T-cell (primary cell): ENCODE results near the gene ETS2. TPM values are rescaled to one million over a fixed set of nuclear protein-coding genes. Genes with fewer than 3 reads are reported as not detected.

ENCODE experiments used
- ATAC-seq, 4 experiments: fragments of 200-7000 bp in 3 of 4; fragments of 150-1000 bp in 1 of 4; cut with Tn5 transposase; replicated peaks in 1 of 4; 1 replicate in 3 of 4; 2 replicates in 1 of 4; pipeline ENCODE4 v1.10.0; 2021; ENCODE audit warnings: moderate library complexity in 3 of 4, mild to moderate bottlenecking in 2 of 4, moderate number of reproducible peaks in 1 of 4
- CTCF ChIA-PET, 2 donors: fragments of 300-600 bp; sonication (Branson Sonifier 250); formaldehyde crosslinking; loops; one replicate each; lab custom pipeline; 2022; ENCODE audit warnings: antibody characterized with exemption in 2 of 2; lab: Charles Lee
- POLR2A ChIA-PET, 2 donors: fragments of 300-600 bp; sonication (Branson Sonifier 250); formaldehyde crosslinking; loops; one replicate each; lab custom pipeline; 2022; ENCODE audit warnings: antibody characterized with exemption in 2 of 2; lab: Charles Lee
- DNase-seq, 35 experiments: peaks; one replicate each; pipeline versions ENCODE4 v3.0.0 to v3.0.0-alpha.2; 2013 to 2023
- H3K27ac ChIP-seq: one replicate; pipeline ENCODE4 v1.5.1; 2013; ENCODE audit warnings: low read length
- H3K27me3 ChIP-seq, 2 experiments: replicated peaks in 1 of 2; 1 replicate in 1 of 2; 2 replicates in 1 of 2; pipeline versions ENCODE4 v1.6.1 to v1.7.0; 2013; ENCODE audit warnings: low read length in 1 of 2, mixed read lengths in 1 of 2; ENCODE audit not compliant: control insufficient read depth in 2 of 2, insufficient read depth in 2 of 2; ENCODE audit errors: extremely low read depth in 1 of 2
- H3K36me3 ChIP-seq, 2 donors: 1 replicate in 1 of 2; 2 replicates in 1 of 2; pipeline versions ENCODE4 v1.6.1 to v1.7.0; 2013; ENCODE audit warnings: low read length in 1 of 2; ENCODE audit not compliant: control insufficient read depth in 2 of 2, insufficient read depth in 1 of 2; ENCODE audit errors: extremely low read depth in 1 of 2
- H3K4me1 ChIP-seq, 2 experiments: 1 replicate in 1 of 2; 2 replicates in 1 of 2; pipeline versions ENCODE4 v1.6.1 to v1.7.0; 2013; ENCODE audit warnings: low read length in 2 of 2, mixed read lengths in 1 of 2; ENCODE audit not compliant: insufficient read depth in 2 of 2, control insufficient read depth in 1 of 2; ENCODE audit errors: extremely low read depth in 1 of 2
- H3K4me3 ChIP-seq, 2 donors: 1 replicate in 1 of 2; 2 replicates in 1 of 2; pipeline versions ENCODE4 v1.5.1 to v1.7.0; 2013; ENCODE audit warnings: mild to moderate bottlenecking in 2 of 2, low read length in 1 of 2, moderate library complexity in 1 of 2; ENCODE audit not compliant: control insufficient read depth in 1 of 2; ENCODE audit errors: extremely low read depth in 1 of 2
- H3K9me3 ChIP-seq: 2 replicates; pipeline ENCODE4 v1.7.0; 2013
- H3K27ac Mint-ChIP-seq, 2 donors: one replicate each; pipeline ENCODE4 v1.8.0; 2020 to 2021; ENCODE audit warnings: mild to moderate bottlenecking in 2 of 2, mixed read lengths in 2 of 2
- H3K27me3 Mint-ChIP-seq, 2 donors: one replicate each; pipeline ENCODE4 v1.8.0; 2021 to 2022; ENCODE audit warnings: mixed read lengths in 2 of 2
- H3K36me3 Mint-ChIP-seq: one replicate; pipeline ENCODE4 v1.8.0; 2021; ENCODE audit warnings: mixed read lengths
- H3K4me1 Mint-ChIP-seq, 3 donors: one replicate each; pipeline ENCODE4 v1.8.0; 2020 to 2022; ENCODE audit warnings: mixed read lengths in 3 of 3, mild to moderate bottlenecking in 1 of 3
- H3K4me3 Mint-ChIP-seq, 3 donors: one replicate each; pipeline ENCODE4 v1.8.0; 2020 to 2022; ENCODE audit warnings: mild to moderate bottlenecking in 3 of 3, mixed read lengths in 3 of 3, moderate library complexity in 3 of 3
- H3K9me3 Mint-ChIP-seq, 3 donors: one replicate each; pipeline ENCODE4 v1.8.0; 2020 to 2022; ENCODE audit warnings: mixed read lengths in 3 of 3
- WGBS: methylation state at CpG from one replicate; pipeline ENCODE4 v1.1.5; 2013; ENCODE audit warnings: missing lambda C conversion rate; ENCODE audit not compliant: insufficient coverage; 5-methylcytosine and 5-hydroxymethylcytosine counted together
- total RNA-seq, 35 experiments: library from RNA in 6 of 35; stranded (reverse) in 6 of 35; fragments of 120-200 nt in 1 of 35; gene quantifications; one replicate each; pipeline versions ENCODE4 v1.2.1 to v1.2.4 and lab custom pipeline; 2013 to 2026

Gene ETS2
- total RNA-seq, 5 donors from 2014 or later (not counting 1 experiment from before 2014, with no cell fraction given): 12.3 to 17.3 (median 16.5) TPM

DNA sequence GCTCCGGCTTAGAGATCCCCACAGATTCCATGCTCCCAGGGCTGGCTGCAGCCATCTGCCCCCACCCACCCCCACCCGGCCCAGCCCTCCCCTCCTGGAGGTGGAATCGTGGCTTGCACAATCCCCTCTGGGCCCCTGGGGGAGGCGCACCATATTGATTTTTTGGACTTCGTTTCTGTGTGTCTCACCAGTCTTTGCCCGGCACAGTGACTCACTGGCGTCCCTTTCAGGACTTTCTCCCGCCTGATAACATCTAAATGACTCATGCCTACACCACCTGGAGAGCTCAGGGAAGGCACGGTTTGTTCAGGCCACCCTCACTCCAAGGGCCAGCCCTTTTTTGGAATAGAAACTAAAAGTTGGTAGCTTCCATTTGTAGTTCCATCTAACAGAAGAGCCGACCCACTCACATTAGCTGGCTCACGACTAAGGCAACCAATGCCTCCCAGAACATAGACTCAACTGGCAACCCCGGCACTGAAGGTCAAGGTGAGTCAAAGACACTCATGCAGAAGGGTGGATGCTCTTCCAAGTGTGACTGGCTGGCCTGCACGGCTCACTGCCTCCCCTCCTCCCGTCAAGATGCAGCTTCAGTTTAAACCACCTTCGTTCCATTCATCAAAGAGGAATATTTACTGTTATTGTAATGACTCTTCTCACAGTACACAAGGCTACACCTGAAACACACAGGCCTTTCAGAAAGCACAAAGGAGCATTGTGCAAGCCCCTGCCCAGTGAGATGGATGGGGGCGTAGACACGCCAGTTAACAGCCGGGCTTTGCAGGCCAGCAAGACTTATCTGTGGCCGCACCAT, 18.1 kb upstream of the ETS2 start:
- Mint-ChIP-seq H3K27ac (no peak overlapping the region), H3K4me1 (peaks cover 6 to 8% (median 6%) of the 10 kb centered on the region in 3 donors), H3K27me3 (no peaks in the 10 kb centered on the region), H3K9me3 (peaks cover 0 to 5% (median 2%) of the 10 kb centered on the region in 3 donors), H3K4me3 (no peak overlapping the region), H3K36me3 (peaks cover 3% of the 10 kb centered on the region)
- no peaks in the 10 kb centered on the region for H3K36me3 ChIP-seq
- no peaks in the 10 kb centered on the region for H3K4me1 ChIP-seq
- DNase-seq (no peak), ATAC-seq (no peak)
- CTCF ChIA-PET: interaction anchor here in 1 of 2 donors (0.5 kb wide), 1 partner anchor 19 kb away, joined by 3 read pairs; no protein-coding TSS in a partner anchor
- H3K27ac ChIP-seq: no peak overlapping the region
- POLR2A ChIA-PET: no interaction called here
- no peak overlapping the region for H3K4me3 ChIP-seq
- no peaks in the 10 kb centered on the region for H3K9me3 ChIP-seq
- H3K27me3 ChIP-seq: peaks cover 0 to 10% of the 10 kb centered on the region in 2 experiments
- 76% methylated on average over 7 of the region's 19 CpGs for WGBS

DNA sequence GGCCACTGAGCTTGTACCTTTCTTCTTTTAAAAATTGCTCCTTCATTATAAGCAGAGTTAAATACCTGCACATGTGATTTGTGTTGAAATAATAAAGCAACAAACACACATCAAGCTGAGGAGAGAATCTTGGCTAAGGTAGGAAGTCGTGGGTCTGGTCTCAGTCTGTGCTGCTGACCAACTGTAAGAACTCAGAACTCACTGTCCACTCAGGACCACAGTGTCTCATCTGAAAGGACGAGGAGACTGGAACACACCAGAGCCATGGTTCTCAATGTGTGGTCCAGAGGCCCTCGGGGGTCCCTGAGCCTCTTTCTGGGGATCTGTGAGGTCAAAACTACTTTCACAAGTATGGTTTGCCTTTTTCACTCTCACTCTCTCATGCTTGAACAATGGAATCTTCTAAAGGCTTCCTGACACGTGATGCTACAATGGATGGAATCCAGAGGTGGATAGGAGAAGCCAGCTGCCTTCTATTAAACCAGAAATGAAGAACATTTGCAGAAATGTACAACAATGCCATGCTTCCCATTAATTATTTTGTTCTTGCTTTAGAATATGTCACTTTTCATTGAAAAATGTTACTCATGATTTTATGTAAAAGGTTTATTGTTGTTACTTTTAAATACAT, 17.3 kb upstream of the ETS2 start:
- H3K27ac Mint-ChIP-seq: no peak overlapping the region
- H3K36me3 Mint-ChIP-seq: no peaks in the 10 kb centered on the region
- CTCF ChIA-PET: no interaction called here
- POLR2A ChIA-PET: no interaction called here
- 68% methylated on average over 2 of the region's 4 CpGs for WGBS
- no peak overlapping the region for H3K27ac ChIP-seq
- no peak for DNase-seq
- no peak overlapping the region for H3K4me3 ChIP-seq
- H3K27me3 ChIP-seq: peaks cover 0 to 10% of the 10 kb centered on the region in 2 experiments
- H3K4me1 ChIP-seq: no peaks in the 10 kb centered on the region
- H3K9me3 Mint-ChIP-seq: no peaks in the 10 kb centered on the region
- H3K4me1 Mint-ChIP-seq: peaks cover 6 to 8% (median 6%) of the 10 kb centered on the region in 3 donors
- ATAC-seq: no peak
- no peaks in the 10 kb centered on the region for H3K36me3 ChIP-seq
- H3K4me3 Mint-ChIP-seq: no peak overlapping the region
- no peaks in the 10 kb centered on the region for H3K27me3 Mint-ChIP-seq
- H3K9me3 ChIP-seq: no peaks in the 10 kb centered on the region

DNA sequence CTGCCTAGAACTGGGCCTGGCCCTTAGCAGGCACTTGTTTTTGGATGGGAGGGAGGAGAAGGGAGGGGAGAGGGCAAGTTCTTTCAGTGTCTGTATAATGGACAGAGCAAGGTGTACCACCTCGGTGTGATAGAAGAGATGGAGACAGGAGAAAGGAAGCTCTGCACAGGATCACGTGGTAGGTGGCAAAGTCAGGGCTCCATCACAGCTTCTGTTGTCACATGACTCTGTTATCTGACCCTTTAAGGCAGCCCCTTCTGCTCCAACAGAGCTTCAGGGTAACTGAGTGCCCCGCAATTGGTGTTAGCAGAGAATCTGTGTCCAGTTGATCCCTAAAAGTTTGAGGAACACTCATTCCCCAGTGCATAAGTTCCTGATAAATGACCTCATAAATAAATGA, 16.5 kb upstream of the ETS2 start:
- peaks cover 6 to 8% (median 6%) of the 10 kb centered on the region in 3 donors for H3K4me1 Mint-ChIP-seq
- no peaks in the 10 kb centered on the region for H3K4me1 ChIP-seq
- no peaks in the 10 kb centered on the region for H3K9me3 Mint-ChIP-seq
- H3K36me3 ChIP-seq: no peaks in the 10 kb centered on the region
- H3K4me3 ChIP-seq: no peak overlapping the region
- H3K9me3 ChIP-seq: no peaks in the 10 kb centered on the region
- H3K27ac ChIP-seq: no peak overlapping the region
- H3K27me3 Mint-ChIP-seq: no peaks in the 10 kb centered on the region
- POLR2A ChIA-PET: no interaction called here
- no peak overlapping the region for H3K4me3 Mint-ChIP-seq
- no peak for ATAC-seq
- 86% methylated on average over 1 of the region's 3 CpGs for WGBS
- CTCF ChIA-PET: no interaction called here
- peaks cover 0 to 10% of the 10 kb centered on the region in 2 experiments for H3K27me3 ChIP-seq
- no peak for DNase-seq
- no peak overlapping the region for H3K27ac Mint-ChIP-seq
- no peaks in the 10 kb centered on the region for H3K36me3 Mint-ChIP-seq

DNA sequence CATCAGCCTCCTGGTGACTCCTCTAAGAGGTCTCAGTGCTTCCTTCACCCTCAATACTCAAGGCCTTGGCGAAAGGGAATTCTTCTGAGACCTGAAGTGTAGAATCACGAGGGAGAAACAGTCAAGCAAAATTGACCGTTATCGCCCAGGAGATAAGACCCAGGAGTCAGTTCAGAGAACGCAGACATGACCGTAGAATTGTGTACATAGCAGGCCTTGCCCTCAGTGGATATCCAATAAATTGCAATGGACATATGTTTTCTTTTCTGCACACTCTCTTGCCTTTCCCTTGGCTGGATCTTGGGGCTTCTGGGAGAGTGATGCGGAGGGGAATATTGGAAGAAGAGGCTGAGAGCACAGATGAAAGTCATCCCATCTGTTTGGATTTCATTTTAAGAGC, 15.7 kb upstream of the ETS2 start:
- DNase-seq: no peak
- no peak for ATAC-seq
- no peaks in the 10 kb centered on the region for H3K36me3 ChIP-seq
- CTCF ChIA-PET: no interaction called here
- no peak overlapping the region for H3K27ac ChIP-seq
- H3K27ac Mint-ChIP-seq: no peak overlapping the region
- no peaks in the 10 kb centered on the region for H3K36me3 Mint-ChIP-seq
- H3K27me3 Mint-ChIP-seq: no peaks in the 10 kb centered on the region
- no peaks in the 10 kb centered on the region for H3K4me1 ChIP-seq
- 100% methylated on average over 3 of the region's 7 CpGs for WGBS
- no peak overlapping the region for H3K4me3 ChIP-seq
- peaks cover 6 to 8% (median 6%) of the 10 kb centered on the region in 3 donors for H3K4me1 Mint-ChIP-seq
- POLR2A ChIA-PET: no interaction called here
- H3K9me3 ChIP-seq: no peaks in the 10 kb centered on the region
- no peak overlapping the region for H3K4me3 Mint-ChIP-seq
- H3K9me3 Mint-ChIP-seq: no peaks in the 10 kb centered on the region
- peaks cover 0 to 10% of the 10 kb centered on the region in 2 experiments for H3K27me3 ChIP-seq

DNA sequence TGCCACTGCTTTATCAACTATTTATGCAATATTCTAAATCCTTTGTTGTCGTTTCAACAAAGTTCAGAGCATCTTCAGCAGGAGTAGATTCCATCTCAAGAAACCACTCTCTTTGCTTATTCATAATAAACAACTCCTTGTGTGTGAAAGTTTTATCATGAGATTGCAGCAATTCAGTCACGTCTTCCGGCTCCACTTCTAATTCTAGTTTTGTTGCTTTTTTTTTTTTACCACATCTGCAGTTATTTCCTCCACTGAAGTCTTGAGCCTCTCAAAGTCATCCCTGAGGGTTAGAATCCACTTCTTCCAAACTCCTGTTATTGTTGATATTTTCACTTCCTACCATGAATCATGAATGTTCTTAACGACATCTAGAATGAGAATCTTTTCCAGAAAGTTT, 14.8 kb upstream of the ETS2 start:
- H3K36me3 ChIP-seq: no peaks in the 10 kb centered on the region
- H3K4me1 ChIP-seq: no peaks in the 10 kb centered on the region
- no peak overlapping the region for H3K27ac ChIP-seq
- H3K36me3 Mint-ChIP-seq: no peaks in the 10 kb centered on the region
- WGBS: no CpG with 5 or more reads among the region's 4 CpGs
- H3K9me3 Mint-ChIP-seq: no peaks in the 10 kb centered on the region
- peaks cover 0 to 13% of the 10 kb centered on the region in 2 experiments for H3K27me3 ChIP-seq
- no peak for DNase-seq
- no peak overlapping the region for H3K4me3 ChIP-seq
- CTCF ChIA-PET: no interaction called here
- H3K27ac Mint-ChIP-seq: no peak overlapping the region
- H3K27me3 Mint-ChIP-seq: no peaks in the 10 kb centered on the region
- no peaks in the 10 kb centered on the region for H3K9me3 ChIP-seq
- POLR2A ChIA-PET: no interaction called here
- no peak overlapping the region for H3K4me3 Mint-ChIP-seq
- no peak for ATAC-seq
- H3K4me1 Mint-ChIP-seq: peaks cover 6 to 8% (median 6%) of the 10 kb centered on the region in 3 donors

DNA sequence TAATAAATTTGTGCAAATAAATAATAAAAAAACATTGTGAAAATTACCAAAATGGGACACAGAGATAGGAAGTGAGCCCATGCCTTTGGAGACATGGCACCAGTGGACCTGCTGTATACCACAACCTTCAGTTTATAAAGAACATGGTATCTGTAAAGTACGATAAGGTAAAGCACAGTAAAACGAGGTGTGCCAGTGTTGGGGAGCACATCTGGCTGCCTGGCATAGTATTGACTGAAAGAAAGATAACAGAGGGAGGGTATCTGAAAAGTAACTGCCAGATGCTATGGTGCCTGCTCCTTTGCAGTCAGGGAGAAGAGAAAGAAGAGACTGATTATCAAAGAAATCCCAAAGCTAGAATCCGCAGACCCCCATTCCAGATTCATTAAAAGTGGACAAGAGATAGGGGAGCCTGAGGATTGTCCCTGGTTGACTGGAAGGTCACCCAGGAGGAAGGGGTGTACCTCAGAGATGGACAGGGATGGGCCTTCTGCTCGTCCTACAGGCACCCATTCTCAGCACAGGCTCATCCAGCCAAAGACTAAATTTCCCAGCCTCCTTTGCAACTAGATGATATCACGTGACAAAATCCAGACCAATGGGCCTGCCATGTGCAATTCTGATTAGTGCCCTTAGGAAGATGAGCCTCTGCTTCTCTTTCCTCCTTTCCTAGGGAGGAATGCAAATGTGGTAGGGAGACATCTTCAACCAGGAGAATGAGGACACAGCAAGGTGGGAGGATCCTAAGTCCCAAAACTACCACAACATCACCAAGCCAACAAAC, 12.9 kb upstream of the ETS2 start:
- Mint-ChIP-seq H3K27me3 (no peaks in the 10 kb centered on the region), H3K36me3 (no peaks in the 10 kb centered on the region), H3K4me1 (peaks cover 6 to 8% (median 6%) of the 10 kb centered on the region in 3 donors), H3K9me3 (no peaks in the 10 kb centered on the region), H3K4me3 (no peak overlapping the region), H3K27ac (no peak overlapping the region)
- no peak overlapping the region for H3K27ac ChIP-seq
- peaks cover 0 to 12% of the 10 kb centered on the region in 2 experiments for H3K27me3 ChIP-seq
- WGBS: 82% methylated on average over 2 of the region's 5 CpGs
- no peak for DNase-seq
- no peak for ATAC-seq
- no peaks in the 10 kb centered on the region for H3K9me3 ChIP-seq
- no peaks in the 10 kb centered on the region for H3K4me1 ChIP-seq
- POLR2A ChIA-PET: no interaction called here
- H3K4me3 ChIP-seq: no peak overlapping the region
- no peaks in the 10 kb centered on the region for H3K36me3 ChIP-seq
- CTCF ChIA-PET: no interaction called here
